ENCODE measurements around the gene FNDC10. TPM values are rescaled to one million over a fixed set of nuclear protein-coding genes. Genes with fewer than 3 reads are reported as not detected.

FNDC10 gene
- total RNA-seq, 1 donor from 2014 or later, result 2.9 TPM

DNA sequence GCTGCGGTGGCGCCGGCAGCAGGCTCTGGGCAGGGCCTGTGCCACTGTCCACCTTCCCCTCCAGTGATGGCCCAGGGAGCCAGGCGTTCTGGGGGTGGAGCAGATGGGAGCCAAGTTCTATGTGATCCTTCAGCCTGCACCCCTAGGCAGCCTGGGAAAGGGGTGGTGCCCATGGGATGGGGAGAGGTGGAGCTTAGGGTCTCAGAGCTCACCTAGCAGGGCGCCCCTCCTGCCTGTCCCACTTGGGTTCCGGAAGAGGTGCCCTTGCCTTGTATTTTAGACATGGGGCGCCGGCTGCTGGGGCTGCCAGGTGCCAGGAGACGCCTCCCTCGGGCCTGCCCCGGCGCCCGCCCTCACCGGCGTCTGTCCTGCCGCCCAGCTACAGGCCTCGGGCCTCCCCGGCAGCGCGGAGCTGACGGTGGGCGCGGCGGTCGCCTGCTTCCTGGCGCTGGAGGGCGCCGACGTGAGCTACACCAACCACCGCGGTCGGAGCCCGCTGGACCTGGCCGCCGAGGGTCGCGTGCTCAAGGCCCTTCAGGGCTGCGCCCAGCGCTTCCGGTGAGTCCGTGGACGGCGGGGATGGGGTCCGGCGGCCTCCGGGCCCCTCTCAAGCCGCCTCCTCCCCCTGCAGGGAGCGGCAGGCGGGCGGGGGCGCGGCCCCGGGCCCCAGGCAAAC lies 29.0 kb upstream of the FNDC10 start:
- no peak for DNase-seq (ENCODE audit: low spot score in 2 of 2)
- no peak for FAIRE-seq

DNA sequence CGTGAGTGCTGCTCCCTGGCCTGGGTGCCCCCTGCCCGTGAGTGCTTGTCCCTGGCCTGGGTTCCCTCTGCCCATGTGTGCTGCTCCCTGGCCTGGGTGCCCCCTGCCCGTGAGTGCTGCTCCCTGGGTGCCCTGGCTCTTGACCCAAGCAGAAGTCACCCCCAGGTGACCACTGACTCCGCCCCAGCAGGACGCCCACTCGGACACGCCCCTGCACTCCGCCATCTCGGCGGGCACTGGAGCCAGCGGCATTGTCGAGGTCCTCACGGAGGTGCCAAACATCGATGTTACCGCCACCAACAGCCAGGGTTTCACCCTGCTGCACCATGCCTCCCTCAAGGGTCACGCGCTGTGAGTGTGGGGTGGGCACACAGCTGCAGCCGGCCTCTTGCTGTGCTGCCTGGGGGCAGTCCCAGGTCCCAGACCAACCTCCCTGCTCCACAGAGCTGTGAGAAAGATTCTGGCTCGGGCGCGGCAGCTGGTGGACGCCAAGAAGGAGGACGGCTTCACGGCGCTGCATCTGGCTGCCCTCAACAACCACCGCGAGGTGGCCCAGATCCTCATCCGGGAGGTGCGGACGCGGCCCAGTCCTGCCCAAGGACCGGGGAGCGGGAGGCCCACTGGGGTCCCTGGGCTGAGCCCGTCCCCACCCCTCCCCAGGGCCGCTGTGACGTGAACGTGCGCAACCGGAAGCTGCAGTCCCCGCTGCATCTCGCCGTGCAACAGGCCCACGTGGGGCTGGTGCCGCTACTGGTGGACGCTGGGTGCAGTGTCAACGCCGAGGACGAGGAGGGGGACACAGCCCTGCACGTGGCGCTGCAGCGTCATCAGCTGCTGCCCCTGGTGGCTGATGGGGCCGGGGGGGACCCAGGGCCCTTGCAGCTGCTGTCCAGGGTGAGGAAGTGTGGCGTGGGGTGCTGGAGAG lies 28.2 kb upstream of the FNDC10 start:
- no peak for DNase-seq (ENCODE audit: low spot score in 2 of 2)
- FAIRE-seq, result no peak

DNA sequence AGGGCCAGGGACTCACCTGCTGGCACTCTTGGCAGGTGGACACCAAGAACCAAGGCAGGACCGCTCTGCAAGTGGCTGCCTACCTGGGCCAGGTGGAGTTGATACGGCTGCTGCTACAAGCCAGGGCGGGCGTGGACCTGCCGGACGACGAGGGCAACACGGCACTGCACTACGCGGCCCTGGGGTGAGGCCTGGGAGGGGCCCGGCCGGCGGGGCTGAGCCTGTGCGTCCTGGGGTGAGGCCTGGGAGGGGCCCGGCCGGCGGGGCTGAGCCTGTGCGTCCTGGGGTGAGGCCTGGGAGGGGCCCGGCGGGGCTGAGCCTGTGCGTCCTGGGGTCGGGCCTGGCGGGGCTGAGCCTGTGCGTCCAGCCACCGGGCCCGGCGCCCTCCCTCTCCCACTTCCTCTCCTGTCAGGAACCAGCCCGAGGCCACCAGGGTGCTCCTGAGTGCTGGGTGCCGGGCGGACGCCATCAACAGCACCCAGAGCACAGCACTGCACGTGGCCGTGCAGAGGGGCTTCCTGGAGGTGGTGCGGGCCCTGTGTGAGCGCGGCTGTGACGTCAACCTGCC lies 27.4 kb upstream of the FNDC10 start:
- FAIRE-seq (no peak), DNase-seq (ENCODE audit: low spot score in 2 of 2) (no peak)

DNA sequence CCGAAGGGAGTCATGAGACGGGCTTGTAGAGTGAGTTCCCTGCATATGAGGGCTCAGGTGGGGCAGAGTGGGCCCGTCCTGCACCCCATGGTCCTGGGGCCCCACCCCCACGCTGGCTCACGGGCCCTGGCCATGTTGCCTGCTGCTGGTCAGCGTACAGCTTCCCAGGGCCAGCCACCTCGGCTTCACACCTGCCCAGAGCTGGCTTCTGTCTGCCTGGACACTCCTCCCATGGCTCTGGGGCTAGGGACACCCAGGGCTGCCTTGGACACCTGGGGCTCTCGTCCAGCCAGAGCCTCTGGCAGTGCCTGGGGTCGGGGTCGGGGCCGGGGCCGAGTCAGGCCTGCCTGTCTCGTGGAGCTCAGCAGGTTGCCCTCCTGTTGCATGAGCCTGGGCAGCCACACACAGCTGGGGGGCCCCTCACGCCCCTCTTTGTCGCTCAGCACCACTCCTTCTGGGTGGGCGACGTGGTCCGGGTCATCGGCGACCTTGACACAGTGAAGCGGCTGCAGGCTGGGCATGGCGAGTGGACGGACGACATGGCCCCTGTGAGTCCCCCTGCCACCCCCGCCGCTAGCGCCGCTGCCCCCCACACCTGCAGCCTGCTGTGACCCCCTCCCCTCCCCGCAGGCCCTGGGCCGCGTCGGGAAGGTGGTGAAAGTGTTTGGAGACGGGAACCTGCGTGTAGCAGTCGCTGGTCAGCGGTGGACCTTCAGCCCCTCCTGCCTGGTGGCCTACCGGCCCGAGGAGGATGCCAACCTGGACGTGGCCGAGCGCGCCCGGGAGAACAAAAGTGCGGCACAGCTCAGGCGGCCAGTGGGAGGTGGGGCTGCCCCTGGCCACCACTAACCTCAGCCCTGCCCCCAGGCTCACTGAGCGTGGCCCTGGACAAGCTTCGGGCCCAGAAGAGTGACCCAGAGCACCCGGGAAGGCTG lies 26.5 kb upstream of the FNDC10 start:
- no peak for DNase-seq (ENCODE audit: low spot score in 2 of 2)

DNA sequence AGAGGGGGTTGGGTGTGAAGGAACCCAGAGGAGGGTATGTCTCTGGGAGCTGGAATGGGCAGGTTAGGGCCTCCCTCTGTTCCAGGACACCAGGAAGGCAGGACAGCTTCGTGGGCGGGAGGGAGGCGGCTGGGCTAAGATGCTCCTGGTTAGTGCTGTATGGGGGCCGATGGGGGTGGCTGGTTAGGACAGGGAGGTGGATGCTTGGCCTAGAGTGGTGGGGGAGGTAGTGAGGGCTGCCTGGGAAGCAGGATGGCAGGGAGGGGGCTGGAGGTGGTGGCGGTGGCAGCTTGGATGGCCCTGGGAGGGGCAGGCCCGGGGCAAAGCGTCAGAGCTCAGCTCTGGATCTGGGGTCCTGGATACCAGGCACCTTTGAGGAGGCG lies 25.9 kb upstream of the FNDC10 start:
- no peak for DNase-seq (ENCODE audit: low spot score in 2 of 2)
- no peak for FAIRE-seq

More for the DNA sequence above, 26.5 kb upstream of the FNDC10 start:
- FAIRE-seq, result no peak

DNA sequence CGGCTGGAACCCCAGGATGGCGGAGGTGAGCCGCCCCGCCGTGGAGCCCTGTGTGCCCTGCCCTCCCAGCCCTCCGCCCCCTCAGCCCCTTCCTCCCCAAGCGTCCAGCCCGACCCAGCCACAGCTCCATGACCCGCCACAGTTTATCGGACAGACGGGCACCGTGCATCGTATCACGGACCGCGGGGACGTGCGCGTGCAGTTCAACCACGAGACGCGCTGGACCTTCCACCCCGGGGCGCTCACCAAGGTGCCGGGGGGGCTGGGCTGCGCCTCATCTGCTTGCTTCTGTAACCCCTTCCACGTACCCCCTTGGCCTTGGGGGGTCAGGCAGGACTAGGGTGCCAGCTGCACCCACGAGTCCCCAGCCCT lies 25.5 kb upstream of the FNDC10 start:
- DNase-seq (ENCODE audit: low spot score in 2 of 2) (no peak), FAIRE-seq (no peak)

DNA sequence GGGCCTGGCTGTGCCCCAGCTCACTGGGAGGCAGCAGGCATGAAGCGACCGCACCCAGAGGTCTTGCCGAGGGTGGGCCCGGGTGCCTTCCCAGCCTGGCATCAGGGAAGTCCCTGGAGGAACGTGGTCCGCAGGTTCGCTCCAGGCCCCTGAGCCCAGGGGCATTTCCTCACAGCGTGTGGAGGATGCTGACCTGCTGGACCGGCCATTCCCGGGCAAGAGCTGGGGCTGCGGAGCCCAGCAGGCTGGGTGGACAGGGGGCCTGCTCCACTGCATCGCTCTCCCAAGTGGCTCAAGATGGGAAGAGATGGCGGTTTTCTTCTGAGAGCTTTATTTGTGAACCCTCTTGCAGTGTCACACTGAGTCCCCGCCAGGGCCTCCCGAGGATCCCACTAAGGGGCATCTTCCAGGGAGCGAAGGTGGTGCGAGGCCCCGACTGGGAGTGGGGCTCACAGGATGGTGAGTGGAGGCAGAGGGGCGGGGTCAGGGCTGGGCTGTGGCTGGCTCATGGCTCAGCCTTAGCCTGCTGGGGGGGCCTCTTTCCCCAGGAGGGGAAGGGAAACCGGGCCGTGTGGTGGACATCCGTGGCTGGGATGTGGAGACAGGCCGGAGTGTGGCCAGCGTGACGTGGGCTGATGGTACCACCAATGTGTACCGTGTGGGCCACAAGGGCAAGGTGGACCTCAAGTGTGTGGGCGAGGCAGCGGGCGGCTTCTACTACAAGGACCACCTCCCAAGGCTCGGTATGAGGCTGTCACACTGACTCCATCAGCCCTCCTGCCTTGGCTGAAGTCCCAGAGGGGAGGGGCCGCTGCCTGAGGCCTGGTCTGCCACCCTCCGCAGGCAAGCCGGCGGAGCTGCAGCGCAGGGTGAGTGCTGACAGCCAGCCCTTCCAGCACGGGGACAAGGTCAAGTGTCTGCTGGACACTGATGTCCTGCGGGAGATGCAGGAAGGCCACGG lies 24.8 kb upstream of the FNDC10 start:
- no peak for FAIRE-seq
- DNase-seq (ENCODE audit: low spot score in 2 of 2), result no peak

DNA sequence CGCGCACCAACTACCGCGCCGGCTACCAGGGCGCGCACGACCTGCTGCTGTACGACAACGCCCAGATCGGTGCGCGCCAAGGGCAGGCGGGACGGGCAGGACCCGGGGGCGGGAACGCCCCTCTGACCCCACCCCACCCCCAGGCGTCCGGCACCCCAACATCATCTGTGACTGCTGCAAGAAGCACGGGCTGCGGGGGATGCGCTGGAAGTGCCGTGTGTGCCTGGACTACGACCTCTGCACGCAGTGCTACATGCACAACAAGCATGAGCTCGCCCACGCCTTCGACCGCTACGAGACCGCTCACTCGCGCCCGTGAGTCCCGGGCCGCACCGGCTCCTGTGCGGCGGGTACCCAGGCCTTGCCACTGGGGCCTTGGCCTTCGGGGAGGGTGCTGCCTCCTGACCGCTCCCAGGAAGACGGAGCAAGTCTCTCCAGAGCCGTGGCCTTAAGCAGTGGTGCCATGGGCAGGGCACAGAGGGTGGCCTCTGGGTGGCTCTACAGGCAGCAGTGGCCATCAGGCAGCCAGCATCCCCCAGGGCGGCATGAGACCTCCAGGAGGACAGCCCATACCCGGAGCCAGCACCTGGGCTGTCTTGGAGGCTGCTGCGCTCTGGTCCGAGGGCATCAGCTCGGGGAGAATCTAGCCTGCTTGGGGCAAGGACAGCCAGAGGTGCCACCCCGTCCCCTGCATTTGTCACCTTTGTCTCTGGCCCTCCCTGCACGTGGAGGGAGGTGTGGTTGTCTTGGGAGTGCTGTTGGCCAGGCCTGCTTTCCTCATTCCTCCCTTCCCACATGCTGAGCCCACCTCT lies 23.9 kb upstream of the FNDC10 start:
- DNase-seq (ENCODE audit: low spot score in 2 of 2) (no peak), FAIRE-seq (no peak)

DNA sequence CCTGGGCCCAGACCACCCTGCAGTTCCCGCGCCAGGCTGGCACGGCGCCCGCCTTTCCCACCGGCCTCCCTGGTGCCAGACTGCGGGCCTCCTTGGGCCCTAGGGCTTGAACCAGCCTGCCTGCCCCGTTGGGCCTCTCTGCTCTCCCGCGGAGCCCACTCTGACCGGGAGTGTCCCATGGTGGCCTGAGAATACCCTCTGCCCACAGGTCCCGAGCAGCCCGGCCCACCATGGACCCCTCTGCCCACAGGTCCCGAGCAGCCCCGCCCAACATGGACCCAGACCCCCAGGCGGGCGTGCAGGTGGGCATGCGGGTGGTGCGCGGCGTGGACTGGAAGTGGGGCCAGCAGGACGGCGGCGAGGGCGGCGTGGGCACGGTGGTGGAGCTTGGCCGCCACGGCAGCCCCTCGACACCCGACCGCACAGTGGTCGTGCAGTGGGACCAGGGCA lies 23.3 kb upstream of the FNDC10 start:
- DNase-seq (ENCODE audit: low spot score in 2 of 2) (no peak), FAIRE-seq (no peak)

DNA sequence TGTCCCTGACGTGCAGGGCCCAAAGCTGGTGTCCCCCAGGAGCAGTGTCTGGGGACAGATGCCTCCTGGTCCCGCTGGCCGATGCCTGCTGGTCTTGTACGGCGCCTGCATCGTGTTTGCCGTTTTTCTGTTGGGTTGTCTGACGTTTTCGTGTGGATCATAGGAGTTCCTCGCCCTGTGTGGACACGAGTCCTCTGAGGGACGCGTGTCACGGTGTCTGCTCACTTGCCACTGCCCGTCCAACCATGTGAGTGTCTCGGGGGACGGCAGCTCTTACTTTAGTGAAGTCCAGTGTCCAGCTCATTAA lies 22.8 kb upstream of the FNDC10 start:
- FAIRE-seq (no peak), DNase-seq (ENCODE audit: low spot score in 2 of 2) (no peak)

DNA sequence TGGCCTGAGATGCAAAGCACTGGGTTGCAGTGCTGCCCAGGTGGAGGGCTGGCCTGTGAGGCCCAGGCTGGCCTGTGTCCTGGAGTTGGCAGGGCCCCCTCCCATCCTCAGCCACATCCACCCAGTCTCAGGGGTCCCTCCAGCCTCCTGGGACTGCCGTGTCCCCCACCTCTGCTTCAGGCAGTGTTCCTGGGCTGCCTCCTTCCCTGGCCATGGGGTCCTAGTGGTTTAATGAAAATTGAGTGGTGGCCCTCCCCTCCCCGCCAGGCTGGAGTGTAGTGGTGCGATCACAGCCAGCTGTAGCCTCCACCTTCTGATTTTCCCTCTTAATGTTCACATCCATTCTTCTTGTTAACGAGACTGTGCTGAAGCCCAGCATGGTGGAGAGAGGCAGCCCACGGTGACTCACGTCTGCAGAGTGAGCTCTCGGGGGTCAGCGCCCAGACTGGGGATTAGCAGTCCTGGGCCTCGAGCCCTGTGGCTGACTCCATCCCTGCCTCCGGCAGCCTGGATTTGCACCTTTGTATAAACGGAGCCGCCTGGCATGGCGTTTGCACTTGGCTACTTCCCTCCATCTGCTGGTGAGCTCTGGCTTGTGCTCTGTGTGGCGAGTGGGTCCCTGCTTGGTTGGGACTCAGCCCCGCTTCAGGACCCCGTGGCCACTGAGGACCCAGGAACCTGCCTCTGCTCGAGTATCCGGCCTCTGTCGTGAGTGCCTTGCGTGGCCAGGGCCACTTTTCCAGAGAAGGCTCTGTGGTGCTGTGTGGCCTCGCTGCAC lies 22.3 kb upstream of the FNDC10 start:
- no peak for FAIRE-seq
- DNase-seq (ENCODE audit: low spot score in 2 of 2), result no peak

DNA sequence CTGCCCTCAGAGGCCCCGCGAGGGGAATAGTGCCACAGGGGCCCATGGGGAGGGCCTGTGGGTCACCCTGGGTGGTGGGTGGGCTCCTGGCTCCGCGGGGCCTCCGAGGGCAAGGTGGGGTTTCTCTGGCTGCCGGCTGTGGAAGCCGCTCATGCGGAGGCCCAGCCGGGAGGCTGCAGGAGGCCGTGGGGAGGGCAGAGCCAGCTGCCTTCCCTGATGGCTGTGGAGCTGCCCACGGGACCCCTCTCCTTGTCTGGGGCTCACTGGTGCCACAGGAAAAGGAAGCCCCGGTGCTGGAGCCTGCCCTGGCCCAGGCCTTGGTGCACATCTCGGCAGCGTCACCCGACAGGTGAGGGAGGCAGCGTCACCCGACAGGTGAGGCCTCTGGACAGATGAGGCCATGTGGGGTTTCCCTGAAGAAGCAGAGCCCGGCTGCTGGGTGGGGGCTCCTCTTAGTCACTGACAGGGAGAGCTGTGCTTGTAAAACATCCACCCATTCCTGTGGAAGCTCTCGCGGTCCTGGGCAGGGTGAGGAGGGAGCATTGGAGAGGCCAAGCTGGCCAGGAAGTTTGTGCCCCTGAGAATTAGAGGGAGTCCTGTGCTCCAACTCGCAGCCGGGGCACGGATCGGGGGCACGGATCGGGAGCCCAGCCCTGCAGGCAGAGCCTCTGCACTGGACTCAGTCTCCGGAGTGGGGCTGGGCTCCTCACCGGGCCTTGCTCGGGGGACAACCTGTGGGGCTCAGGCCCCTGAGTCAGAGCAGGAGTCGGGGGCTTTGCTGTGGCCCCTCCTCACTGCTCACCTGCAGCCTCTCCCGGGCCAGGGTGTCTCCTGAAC lies 21.5 kb upstream of the FNDC10 start:
- FAIRE-seq (no peak), DNase-seq (ENCODE audit: low spot score in 2 of 2) (no peak)

DNA sequence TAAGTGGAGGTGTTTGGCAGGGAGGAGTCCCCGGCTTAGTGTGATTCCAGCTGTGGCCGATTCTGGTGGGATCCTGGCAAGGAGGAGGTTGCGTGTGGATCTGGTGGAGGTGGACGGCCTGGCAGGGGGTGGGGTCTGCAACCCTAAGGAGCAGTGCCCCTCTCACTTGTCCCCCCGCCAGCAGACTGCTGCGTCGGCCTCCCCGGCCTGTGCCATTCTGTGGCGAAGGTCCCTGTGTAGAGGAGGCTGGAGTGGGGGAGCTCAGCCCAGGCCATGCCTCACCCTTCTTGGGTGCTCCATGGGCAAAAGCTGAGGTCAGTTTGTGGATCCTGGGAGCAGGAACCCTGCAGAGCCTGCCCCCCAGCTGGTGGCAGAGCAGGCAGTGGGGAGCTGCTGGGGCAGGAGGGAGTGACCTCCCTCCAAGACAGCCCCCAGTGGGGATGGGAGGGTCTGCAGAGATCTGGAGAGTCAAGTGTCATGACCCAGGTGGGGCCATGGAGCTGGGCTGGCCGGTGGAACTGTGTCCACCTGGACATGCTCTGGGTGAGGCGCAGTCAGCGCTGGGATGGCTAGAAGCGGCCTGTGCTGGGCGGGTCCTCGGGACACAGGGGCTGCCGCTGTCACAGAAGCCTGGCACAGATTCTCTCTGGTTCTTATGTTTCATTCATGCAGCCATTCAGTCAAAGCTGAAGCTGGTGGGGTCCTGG lies 20.7 kb upstream of the FNDC10 start:
- no peak for FAIRE-seq
- no peak for DNase-seq (ENCODE audit: low spot score in 2 of 2)

DNA sequence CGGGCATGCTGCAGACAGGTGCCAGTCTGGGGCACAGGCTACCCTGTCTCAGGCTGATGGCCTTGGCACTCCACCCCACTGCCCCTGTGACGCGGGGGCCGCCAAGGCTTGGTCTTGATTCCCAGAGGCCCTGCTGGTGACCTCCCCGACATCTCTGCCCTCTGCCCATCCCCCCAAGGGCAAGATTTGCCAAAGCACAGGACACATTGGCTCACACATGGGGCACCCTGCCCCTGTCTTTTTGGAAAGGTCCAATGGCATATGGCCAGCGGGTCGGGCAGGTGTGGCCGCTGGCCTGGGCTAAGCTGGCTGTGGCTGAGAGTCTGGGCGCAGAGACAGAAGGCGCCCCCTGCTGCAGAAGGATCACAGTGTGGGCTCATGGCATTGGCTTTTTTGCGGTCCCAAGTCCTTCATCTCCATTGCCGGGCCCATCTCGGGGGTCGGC lies 20.0 kb upstream of the FNDC10 start:
- FAIRE-seq, result no peak

DNA sequence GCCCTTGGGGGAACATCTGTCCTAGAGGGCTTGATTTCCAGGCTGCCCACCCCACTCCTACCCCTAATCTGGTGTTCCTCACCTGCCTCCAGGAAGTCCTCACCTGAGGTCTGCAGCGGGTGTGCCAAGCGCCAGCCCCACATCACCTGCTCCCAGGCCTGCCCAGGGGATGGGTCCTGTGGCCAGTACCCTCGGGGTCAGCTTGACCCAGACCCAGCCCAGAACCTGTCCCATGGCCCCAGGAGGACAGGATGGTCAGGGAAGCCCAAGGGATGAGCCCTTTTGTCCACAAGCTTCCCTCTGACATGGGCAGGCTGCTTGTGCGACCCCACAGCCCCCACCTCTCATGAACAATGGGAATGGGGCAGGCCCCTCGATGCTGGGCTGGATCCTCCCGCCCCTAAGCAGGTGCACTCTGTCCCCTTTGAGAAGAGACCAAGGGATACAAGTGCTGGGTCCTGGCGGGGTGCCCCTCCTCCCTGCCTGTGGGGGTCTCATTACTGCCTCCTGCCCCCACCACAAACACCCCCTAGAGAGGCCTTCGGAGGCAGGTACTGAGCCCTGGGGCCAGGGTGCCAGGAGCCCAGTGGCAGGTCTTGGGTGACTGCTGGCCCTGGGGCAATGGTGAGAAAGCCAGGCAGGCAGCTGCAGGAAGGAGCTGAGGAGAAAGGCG lies 18.6 kb upstream of the FNDC10 start:
- DNase-seq (ENCODE audit: low spot score in 2 of 2) (no peak), FAIRE-seq (no peak)

More for the DNA sequence above, 20.0 kb upstream of the FNDC10 start:
- no peak for DNase-seq (ENCODE audit: low spot score in 2 of 2)

DNA sequence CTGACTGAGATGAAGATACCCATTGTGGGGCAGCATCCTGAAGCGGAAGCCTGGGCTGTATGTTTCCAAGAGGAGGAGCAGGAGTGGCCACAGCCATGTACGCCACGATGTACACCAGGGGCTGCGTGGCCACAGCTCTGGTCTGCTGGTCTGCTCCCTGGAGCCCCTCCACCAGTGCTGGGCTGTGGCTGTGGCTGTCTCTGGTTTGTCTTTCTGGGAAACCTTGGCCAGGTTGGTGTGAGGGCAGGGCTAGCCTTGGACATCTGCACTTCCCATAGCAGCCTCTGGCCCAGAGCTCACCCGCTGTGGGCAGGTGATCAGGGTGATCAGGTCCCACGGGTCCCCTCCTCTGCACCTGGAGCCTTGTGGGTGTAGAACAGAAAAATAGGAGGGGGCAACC lies 18.0 kb upstream of the FNDC10 start:
- no peak for DNase-seq (ENCODE audit: low spot score in 2 of 2)
- no peak for FAIRE-seq

Measured in frontal cortex (tissue), 4 donors.